ENCODE measurements around the gene KIFC3.
"Not testable (repeated sequence)": the region's sequence is repeated elsewhere in the genome, so short reads cannot be mapped to it uniquely, and the experiment has no call there.

The KIFC3 gene

DNA sequence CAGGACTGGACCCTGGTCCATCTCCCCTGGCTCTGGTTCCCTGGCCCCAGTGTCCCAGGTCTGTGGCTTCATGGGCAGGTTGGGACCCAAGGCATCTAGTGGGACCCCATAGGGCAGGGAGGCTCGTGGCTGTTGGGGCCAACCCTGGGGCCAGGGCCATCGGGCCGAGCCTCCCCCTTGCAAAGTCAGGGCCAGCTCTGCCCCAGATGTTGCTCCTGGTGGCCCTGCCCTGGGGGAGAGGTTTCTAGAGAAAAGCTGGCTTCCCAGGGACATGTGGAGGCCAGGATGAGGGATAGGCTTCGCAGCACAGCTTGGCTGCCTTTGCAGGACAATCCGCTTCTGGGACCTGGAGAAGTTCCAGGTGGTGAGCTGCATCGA, 50.1 kb downstream of the KIFC3 start:
- Histone ChIP-seq H3K36me3 (ENCODE audit: insufficient read depth, low read length) (peaks cover 16% of the 10 kb centered on the region), H3K9me3 (replicated peaks; ENCODE audit: low read length) (no peaks in the 10 kb centered on the region), H3K4me3 (ENCODE audit: low read length) (no peak overlapping the region), H3K9ac (ENCODE audit: low read depth, low read length) (no peak overlapping the region), H3K27me3 (ENCODE audit: control insufficient read depth, insufficient read depth, low read length) (no peaks in the 10 kb centered on the region), H3K4me1 (ENCODE audit: control insufficient read depth, insufficient read depth, low read length) (no peaks in the 10 kb centered on the region), H3K4me2 (ENCODE audit: low read length) (no peak overlapping the region)

DNA sequence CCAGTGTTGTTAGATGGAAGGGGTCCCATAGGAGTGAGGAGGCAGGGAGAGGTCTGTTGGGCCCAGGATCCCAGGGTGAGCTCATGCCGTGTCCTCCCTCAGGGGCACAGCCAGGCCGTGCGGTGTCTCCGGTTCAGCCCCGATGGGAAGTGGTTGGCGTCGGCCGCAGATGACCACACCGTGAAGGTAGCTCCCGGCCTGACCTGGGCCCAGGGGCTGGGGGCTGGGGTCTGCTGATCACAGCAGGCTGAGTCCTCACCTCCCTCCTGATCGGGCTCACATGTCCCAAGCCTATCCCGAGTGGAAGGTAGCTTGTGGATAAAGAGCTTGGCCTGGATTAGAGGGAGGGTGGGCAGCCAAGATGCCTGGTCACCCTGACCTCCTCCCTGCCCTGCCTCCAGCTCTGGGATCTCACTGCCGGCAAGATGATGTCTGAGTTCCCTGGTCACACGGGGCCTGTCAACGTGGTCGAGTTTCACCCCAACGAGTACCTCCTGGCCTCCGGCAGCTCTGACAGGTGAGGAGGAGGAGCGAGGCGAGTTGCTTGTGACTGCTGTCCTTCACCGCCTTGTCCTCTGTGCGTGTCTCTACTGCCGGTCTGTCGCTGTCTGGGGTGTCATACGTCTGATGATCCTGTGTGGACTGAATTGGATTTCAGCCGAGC, 50.6 kb downstream of the KIFC3 start:
- Histone ChIP-seq H3K9ac (ENCODE audit: low read depth, low read length) (no peak overlapping the region), H3K4me1 (ENCODE audit: control insufficient read depth, insufficient read depth, low read length) (no peaks in the 10 kb centered on the region), H3K9me3 (replicated peaks; ENCODE audit: low read length) (no peaks in the 10 kb centered on the region), H3K4me2 (ENCODE audit: low read length) (no peak overlapping the region), H3K27me3 (ENCODE audit: control insufficient read depth, insufficient read depth, low read length) (no peaks in the 10 kb centered on the region), H3K4me3 (ENCODE audit: low read length) (no peak overlapping the region), H3K36me3 (ENCODE audit: insufficient read depth, low read length) (peaks cover 12% of the 10 kb centered on the region)

DNA sequence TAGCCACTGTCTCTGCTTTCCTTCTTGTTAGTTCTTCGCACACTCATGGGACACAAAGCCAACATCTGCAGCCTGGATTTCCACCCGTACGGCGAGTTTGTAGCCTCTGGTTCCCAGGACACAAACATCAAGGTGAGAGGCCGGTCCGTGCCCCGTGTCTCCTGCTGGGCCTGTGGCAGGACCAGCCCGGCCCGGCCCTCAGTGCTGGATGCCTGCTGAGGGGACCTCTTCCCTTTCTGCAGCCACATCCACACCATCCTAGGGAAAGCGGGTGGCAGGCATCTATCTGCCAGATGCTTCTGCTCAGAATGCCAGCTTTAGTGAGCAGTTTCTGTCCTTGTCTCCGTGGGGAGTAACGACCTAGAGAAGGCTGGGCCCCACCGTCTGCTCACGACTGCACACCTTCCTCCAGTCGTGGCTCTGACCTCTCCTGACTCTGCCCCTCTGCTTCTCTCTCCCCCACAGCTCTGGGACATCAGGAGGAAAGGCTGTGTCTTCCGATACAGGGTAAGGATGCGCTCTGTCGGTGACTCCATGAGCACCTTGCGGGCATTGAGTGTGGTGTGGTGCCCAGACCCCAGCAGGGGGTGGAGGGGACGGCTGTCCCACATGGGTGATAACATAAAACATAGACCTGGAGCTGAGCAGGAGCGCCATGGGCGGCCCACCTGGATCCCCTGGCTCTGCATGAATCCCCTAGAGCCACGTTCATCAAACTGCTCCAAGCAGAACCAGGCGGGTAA, 51.3 kb downstream of the KIFC3 start:
- no peak overlapping the region for H3K4me3 ChIP-seq (ENCODE audit: low read length)
- H3K27me3 ChIP-seq (ENCODE audit: control insufficient read depth, insufficient read depth, low read length), result no peaks in the 10 kb centered on the region
- no peak overlapping the region for H3K9ac ChIP-seq (ENCODE audit: low read depth, low read length)
- H3K4me2 ChIP-seq (ENCODE audit: low read length), result no peak overlapping the region
- H3K9me3 ChIP-seq (replicated peaks; ENCODE audit: low read length), result no peaks in the 10 kb centered on the region
- H3K4me1 ChIP-seq (ENCODE audit: control insufficient read depth, insufficient read depth, low read length), result no peaks in the 10 kb centered on the region
- H3K36me3 ChIP-seq (ENCODE audit: insufficient read depth, low read length), result peaks cover 5% of the 10 kb centered on the region

DNA sequence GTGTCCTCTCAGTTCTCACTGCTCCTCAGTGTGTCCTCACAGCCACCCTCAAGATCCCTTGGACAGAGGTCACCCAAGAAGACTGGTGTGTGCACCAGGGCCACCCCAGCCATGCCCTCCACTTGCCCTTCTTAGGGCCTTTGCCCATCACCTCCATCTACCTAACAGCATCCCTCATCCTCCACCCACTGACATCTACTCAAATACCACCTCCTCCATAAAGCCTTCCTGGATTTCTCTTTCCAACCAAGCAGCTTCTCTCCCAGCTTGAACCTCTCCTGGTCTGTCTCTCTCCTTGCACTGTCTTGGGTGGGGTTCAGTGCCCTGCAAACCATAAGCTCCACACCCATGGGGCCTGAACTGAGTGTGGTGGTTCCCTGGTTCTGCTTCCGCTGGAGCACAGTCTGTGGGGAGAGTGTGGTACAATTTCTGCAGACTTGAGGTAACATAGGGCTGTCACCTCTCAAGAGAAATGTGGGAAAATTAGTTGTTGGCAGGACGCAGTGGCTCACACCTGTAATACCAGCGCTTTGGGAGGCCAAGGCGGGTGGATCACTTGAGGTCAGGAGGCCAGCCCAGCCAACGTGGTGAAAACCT, 52.3 kb downstream of the KIFC3 start:
- H3K4me3 ChIP-seq (ENCODE audit: low read length), result no peak overlapping the region
- H3K27me3 ChIP-seq (ENCODE audit: control insufficient read depth, insufficient read depth, low read length), result no peaks in the 10 kb centered on the region
- no peaks in the 10 kb centered on the region for H3K9me3 ChIP-seq (replicated peaks; ENCODE audit: low read length)
- no peak overlapping the region for H3K4me2 ChIP-seq (ENCODE audit: low read length)
- H3K36me3 ChIP-seq (ENCODE audit: insufficient read depth, low read length), result no peaks in the 10 kb centered on the region
- H3K4me1 ChIP-seq (ENCODE audit: control insufficient read depth, insufficient read depth, low read length), result no peaks in the 10 kb centered on the region
- H3K9ac ChIP-seq (ENCODE audit: low read depth, low read length), result no peak overlapping the region

DNA sequence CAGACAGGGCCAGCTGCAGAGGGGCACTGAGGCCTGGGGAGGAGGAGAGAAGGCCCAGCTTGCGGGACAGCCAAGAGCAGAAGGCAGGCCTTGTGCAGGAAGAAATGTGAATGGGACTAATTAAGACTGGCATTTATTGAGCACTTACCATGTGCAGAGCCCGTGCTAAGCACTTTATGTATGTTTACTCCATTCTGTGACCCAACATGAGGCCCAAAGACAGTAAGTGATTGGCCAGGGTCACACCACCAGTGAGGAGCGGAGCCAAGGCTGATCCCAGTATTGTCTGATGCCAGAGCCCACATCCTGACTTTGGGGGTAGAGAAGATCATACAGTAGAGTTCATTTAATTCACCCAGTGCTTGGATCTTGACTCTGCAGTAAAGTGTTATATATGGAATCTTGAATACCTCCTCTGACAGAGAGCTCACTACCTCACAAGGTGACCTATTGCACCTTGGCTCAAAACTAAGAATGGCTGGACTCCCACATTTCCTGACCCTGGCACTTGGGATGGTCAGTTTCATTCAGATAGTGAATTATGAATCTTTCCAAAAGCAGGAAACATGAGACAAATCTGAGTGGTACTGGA, 53.1 kb downstream of the KIFC3 start:
- H3K9me3 ChIP-seq (replicated peaks; ENCODE audit: low read length), result no peaks in the 10 kb centered on the region
- no peak overlapping the region for H3K4me2 ChIP-seq (ENCODE audit: low read length)
- H3K4me3 ChIP-seq (ENCODE audit: low read length), result no peak overlapping the region
- H3K27me3 ChIP-seq (ENCODE audit: control insufficient read depth, insufficient read depth, low read length), result no peaks in the 10 kb centered on the region
- no peaks in the 10 kb centered on the region for H3K4me1 ChIP-seq (ENCODE audit: control insufficient read depth, insufficient read depth, low read length)
- peaks cover 3% of the 10 kb centered on the region for H3K36me3 ChIP-seq (ENCODE audit: insufficient read depth, low read length)
- no peak overlapping the region for H3K9ac ChIP-seq (ENCODE audit: low read depth, low read length)

DNA sequence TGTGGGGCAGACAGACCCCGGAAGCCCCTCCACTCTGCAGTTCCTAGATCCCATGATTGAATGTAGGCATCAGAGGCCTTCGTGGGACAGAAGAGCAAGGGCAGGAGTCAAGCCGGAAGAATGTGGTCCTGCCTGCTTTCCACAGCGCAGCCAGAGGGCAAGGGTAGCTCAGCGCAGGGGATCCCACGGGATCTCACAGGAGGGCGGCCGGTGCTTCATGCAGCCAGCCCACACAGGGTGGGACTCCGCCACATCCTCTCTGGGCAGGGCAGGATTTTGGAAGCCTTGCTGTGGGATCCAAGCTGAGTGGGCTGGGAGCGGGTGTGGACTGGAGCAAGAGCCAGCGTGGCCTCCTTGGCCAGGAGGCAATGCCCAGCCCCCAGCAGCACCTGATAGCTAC, 53.7 kb downstream of the KIFC3 start:
- H3K4me2 ChIP-seq (ENCODE audit: low read length), result no peak overlapping the region
- no peaks in the 10 kb centered on the region for H3K27me3 ChIP-seq (ENCODE audit: control insufficient read depth, insufficient read depth, low read length)
- H3K4me3 ChIP-seq (ENCODE audit: low read length), result no peak overlapping the region
- H3K9me3 ChIP-seq (replicated peaks; ENCODE audit: low read length), result no peaks in the 10 kb centered on the region
- no peak overlapping the region for H3K9ac ChIP-seq (ENCODE audit: low read depth, low read length)
- H3K36me3 ChIP-seq (ENCODE audit: insufficient read depth, low read length), result peaks cover 3% of the 10 kb centered on the region
- no peaks in the 10 kb centered on the region for H3K4me1 ChIP-seq (ENCODE audit: control insufficient read depth, insufficient read depth, low read length)

DNA sequence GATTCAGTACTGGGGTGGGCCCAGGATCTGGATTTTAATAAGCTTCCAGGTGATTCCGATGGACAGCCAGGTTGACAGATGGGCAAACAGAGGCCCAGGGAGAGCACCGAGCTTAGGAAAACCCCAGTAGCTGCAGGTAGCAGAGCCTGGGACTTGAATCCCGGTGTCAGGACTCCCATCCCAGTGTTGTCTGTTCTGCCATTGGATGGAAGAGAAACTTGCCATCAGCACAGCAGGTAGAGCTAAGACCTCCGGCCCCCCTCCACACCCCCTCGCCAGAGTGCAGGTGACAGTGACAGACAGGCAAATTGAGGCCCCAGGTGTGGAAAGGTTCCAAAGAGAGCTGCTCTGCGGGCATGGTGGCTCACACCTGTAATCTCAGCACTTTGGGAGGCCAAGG, 54.3 kb downstream of the KIFC3 start:
- Histone ChIP-seq H3K4me2 (ENCODE audit: low read length) (no peak overlapping the region), H3K9ac (ENCODE audit: low read depth, low read length) (no peak overlapping the region), H3K4me3 (ENCODE audit: low read length) (no peak overlapping the region), H3K4me1 (ENCODE audit: control insufficient read depth, insufficient read depth, low read length) (no peaks in the 10 kb centered on the region), H3K27me3 (ENCODE audit: control insufficient read depth, insufficient read depth, low read length) (no peaks in the 10 kb centered on the region), H3K9me3 (replicated peaks; ENCODE audit: low read length) (no peaks in the 10 kb centered on the region), H3K36me3 (ENCODE audit: insufficient read depth, low read length) (peaks cover 3% of the 10 kb centered on the region)

DNA sequence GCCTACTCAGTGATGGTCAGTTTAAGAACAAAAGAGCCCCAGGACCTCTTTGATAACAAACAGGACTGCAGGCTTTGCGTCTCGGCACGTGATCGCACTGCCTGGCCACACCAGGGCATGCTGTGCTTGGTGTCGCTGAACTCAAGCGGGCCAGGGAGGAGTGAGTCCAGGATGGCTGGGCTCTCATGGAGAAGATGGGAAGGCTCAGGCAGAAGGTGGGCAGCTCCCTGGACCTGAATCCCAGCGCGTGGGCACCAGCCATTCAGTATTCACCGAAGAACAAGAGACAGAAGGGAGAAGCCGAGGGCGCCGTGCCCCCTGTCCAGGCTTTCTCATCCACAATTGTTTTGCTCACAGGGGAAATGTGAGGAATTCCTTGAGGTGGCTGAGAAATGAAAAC, 54.8 kb downstream of the KIFC3 start:
- no peaks in the 10 kb centered on the region for H3K27me3 ChIP-seq (ENCODE audit: control insufficient read depth, insufficient read depth, low read length)
- peaks cover 3% of the 10 kb centered on the region for H3K36me3 ChIP-seq (ENCODE audit: insufficient read depth, low read length)
- no peak overlapping the region for H3K4me3 ChIP-seq (ENCODE audit: low read length)
- H3K9me3 ChIP-seq (replicated peaks; ENCODE audit: low read length), result no peaks in the 10 kb centered on the region
- no peaks in the 10 kb centered on the region for H3K4me1 ChIP-seq (ENCODE audit: control insufficient read depth, insufficient read depth, low read length)
- H3K9ac ChIP-seq (ENCODE audit: low read depth, low read length), result no peak overlapping the region
- no peak overlapping the region for H3K4me2 ChIP-seq (ENCODE audit: low read length)

DNA sequence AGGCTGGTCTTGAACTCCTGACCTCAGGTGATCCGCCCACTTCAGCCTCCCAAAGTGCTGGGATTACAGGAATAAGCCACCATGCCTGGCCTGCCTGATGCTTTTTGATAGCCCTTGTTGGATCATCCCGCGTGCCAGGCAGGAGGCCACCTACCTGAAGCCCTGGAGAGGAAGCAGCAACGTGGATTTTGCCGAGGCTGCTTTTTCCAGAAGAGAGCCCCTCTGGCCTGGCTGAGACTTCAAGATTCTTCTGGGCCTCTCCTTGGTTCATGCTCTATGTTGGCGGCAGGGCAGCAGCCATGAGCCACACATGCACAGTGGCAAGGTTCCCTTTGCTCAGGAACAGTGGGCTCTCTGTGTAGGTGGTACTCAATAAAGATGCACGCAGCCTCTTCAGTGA, 55.2 kb downstream of the KIFC3 start:
- Histone ChIP-seq H3K27me3 (ENCODE audit: control insufficient read depth, insufficient read depth, low read length) (no peaks in the 10 kb centered on the region), H3K36me3 (ENCODE audit: insufficient read depth, low read length) (peaks cover 3% of the 10 kb centered on the region), H3K4me3 (ENCODE audit: low read length) (no peak overlapping the region), H3K4me1 (ENCODE audit: control insufficient read depth, insufficient read depth, low read length) (no peaks in the 10 kb centered on the region), H3K9me3 (replicated peaks; ENCODE audit: low read length) (no peaks in the 10 kb centered on the region), H3K4me2 (ENCODE audit: low read length) (no peak overlapping the region), H3K9ac (ENCODE audit: low read depth, low read length) (no peak overlapping the region)

DNA sequence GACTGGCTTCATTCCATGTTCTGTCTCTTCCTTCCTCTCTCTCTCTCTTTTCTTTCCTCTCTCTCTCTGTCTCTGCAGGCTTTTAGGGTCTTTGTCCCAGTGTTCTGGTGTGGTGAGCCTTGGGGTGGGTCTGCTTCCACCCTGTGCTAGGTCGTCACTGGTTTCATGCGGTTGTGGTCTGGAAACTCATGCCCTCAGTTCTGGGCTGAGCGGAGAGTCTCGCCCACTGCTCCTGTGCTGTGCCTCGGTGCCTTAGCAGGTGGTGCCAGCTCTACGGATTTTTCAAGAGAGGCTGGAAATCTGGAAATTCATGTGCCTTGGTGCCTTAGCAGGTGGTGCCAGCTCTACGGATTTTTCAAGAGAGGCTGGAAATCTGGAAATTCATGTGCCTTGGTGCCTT, 56.0 kb downstream of the KIFC3 start:
- not testable (repeated sequence) for H3K9me3 ChIP-seq (replicated peaks; ENCODE audit: low read length); H3K36me3 ChIP-seq (ENCODE audit: insufficient read depth, low read length)

DNA sequence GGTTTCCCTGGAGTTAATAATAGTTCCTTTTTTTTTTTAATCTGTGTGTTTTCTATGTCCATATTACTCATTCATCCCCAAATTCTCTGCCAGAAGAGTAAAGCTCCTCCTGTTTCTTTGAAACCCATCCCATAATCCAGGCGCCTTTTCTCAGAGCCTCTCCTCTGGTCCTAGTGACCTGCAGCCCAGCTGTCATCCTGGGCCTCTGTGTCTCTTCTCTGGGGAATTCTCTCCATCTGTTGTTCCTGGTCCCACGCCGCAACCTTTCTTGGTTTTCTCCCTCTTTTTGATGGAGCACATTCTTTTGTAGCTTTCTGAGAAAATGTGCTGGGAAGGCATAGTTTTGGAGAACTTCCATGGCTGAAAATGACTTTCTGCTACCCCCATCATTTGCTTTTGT, 56.5 kb downstream of the KIFC3 start:
- Histone ChIP-seq H3K4me1 (ENCODE audit: control insufficient read depth, insufficient read depth, low read length) (no peaks in the 10 kb centered on the region), H3K27me3 (ENCODE audit: control insufficient read depth, insufficient read depth, low read length) (no peaks in the 10 kb centered on the region), H3K4me2 (ENCODE audit: low read length) (no peak overlapping the region), H3K9ac (ENCODE audit: low read depth, low read length) (no peak overlapping the region), H3K9me3 (replicated peaks; ENCODE audit: low read length) (no peaks in the 10 kb centered on the region), H3K36me3 (ENCODE audit: insufficient read depth, low read length) (peaks cover 3% of the 10 kb centered on the region), H3K4me3 (ENCODE audit: low read length) (no peak overlapping the region)

More for the DNA sequence above, 56.0 kb downstream of the KIFC3 start:
- not testable (repeated sequence) for H3K4me3 ChIP-seq (ENCODE audit: low read length); H3K4me1 ChIP-seq (ENCODE audit: control insufficient read depth, insufficient read depth, low read length); H3K9ac ChIP-seq (ENCODE audit: low read depth, low read length); H3K4me2 ChIP-seq (ENCODE audit: low read length); H3K27me3 ChIP-seq (ENCODE audit: control insufficient read depth, insufficient read depth, low read length)

DNA sequence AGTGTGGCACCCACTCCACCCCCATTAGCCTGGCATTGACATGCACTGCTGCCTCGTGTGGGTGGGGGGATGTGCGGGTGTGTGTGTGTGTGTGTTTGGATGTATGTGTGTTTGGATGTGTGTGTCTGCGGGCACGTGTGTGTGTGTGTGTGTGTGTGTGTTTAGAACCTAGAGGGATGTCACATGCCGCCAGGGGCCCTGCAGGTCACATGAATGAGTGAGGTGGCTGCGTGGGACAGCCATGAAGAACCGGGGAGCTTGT, 57.7 kb downstream of the KIFC3 start:
- no peak overlapping the region for H3K9ac ChIP-seq (ENCODE audit: low read depth, low read length)
- H3K4me2 ChIP-seq (ENCODE audit: low read length), result no peak overlapping the region
- peaks cover 3% of the 10 kb centered on the region for H3K36me3 ChIP-seq (ENCODE audit: insufficient read depth, low read length)
- no peaks in the 10 kb centered on the region for H3K4me1 ChIP-seq (ENCODE audit: control insufficient read depth, insufficient read depth, low read length)
- no peak overlapping the region for H3K4me3 ChIP-seq (ENCODE audit: low read length)
- no peaks in the 10 kb centered on the region for H3K9me3 ChIP-seq (replicated peaks; ENCODE audit: low read length)
- no peaks in the 10 kb centered on the region for H3K27me3 ChIP-seq (ENCODE audit: control insufficient read depth, insufficient read depth, low read length)

Data from skeletal muscle satellite cell (primary cell).